PC-9 (cell line): Measurements from ENCODE around the gene RNF144A. TPM values are rescaled to one million over a fixed set of nuclear protein-coding genes. Genes with fewer than 3 reads are reported as not detected.

ENCODE experiments used
- BruUV-seq: library from RNA; stranded (reverse); fragments of 400-500 nt; replicated peaks from 2 replicates; lab custom pipeline; 2021; lab: Mats Ljungman, UMichigan
- CTCF ChIA-PET: fragments of 300-600 bp; sonication (Branson Sonifier 250); formaldehyde crosslinking; loops from one replicate; lab custom pipeline; 2022; ENCODE audit warnings: antibody characterized with exemption; lab: Charles Lee
- POLR2A ChIA-PET: fragments of 300-600 bp; sonication (Branson Sonifier 250); formaldehyde crosslinking; loops from one replicate; lab custom pipeline; 2022; ENCODE audit warnings: antibody characterized with exemption; ENCODE audit not compliant: unreplicated experiment; lab: Charles Lee
- DNase-seq, 2 experiments: peaks; one replicate each; pipeline versions ENCODE4 v3.0.0 to v3.0.0-alpha.2; 2015 to 2022; ENCODE audit warnings: mixed read lengths in 1 of 2
- H2AFZ ChIP-seq: fragments of 200-600 bp; sonication (generic); 2 replicates; pipeline ENCODE4 v1.8.1; 2017; ENCODE audit warnings: antibody characterized with exemption
- H3F3A ChIP-seq: fragments of 200-600 bp; sonication (generic); 2 replicates; pipeline ENCODE4 v1.8.1; 2017; ENCODE audit warnings: antibody characterized with exemption, mild to moderate bottlenecking, low read depth; ENCODE audit not compliant: insufficient read depth
- H3K27ac ChIP-seq: fragments of 200-600 bp; sonication (generic); 2 replicates; pipeline ENCODE4 v1.6.1; 2016; ENCODE audit warnings: mixed run types
- H3K27me3 ChIP-seq: fragments of 200-600 bp; sonication (generic); 2 replicates; pipeline ENCODE4 v1.6.1; 2016; ENCODE audit warnings: low read depth, mixed run types; ENCODE audit not compliant: insufficient read depth
- H3K36me3 ChIP-seq: fragments of 200-600 bp; sonication (generic); 2 replicates; pipeline ENCODE4 v1.6.1; 2016; ENCODE audit warnings: low read depth, mixed run types
- H3K4me1 ChIP-seq: fragments of 200-600 bp; sonication (generic); replicated peaks from 2 replicates; pipeline ENCODE4 v1.6.1; 2016; ENCODE audit warnings: mixed run types; ENCODE audit not compliant: insufficient read depth
- H3K4me2 ChIP-seq: fragments of 200-600 bp; sonication (generic); 2 replicates; pipeline ENCODE4 v1.6.1; 2017; ENCODE audit warnings: mixed run types
- H3K4me3 ChIP-seq: fragments of 200-600 bp; sonication (generic); 2 replicates; pipeline ENCODE4 v1.6.1; 2016; ENCODE audit warnings: mixed run types
- H3K79me2 ChIP-seq: fragments of 200-600 bp; sonication (generic); 2 replicates; pipeline ENCODE4 v1.6.1; 2017; ENCODE audit warnings: low read depth, mixed run types
- H3K9me2 ChIP-seq: fragments of 200-600 bp; sonication (generic); 2 replicates; pipeline ENCODE4 v1.8.1; 2017; ENCODE audit warnings: mild to moderate bottlenecking; ENCODE audit not compliant: insufficient read depth
- H3K9me3 ChIP-seq: fragments of 200-600 bp; sonication (generic); 2 replicates; pipeline ENCODE4 v1.8.1; 2016; ENCODE audit warnings: low read depth; ENCODE audit not compliant: insufficient read depth
- H4K20me1 ChIP-seq: fragments of 200-600 bp; sonication (generic); 2 replicates; pipeline ENCODE4 v1.8.1; 2017; ENCODE audit not compliant: insufficient read depth
- CTCF ChIP-seq: fragments of 200-600 bp; sonication (generic); conservative IDR thresholded peaks from 2 replicates; pipeline ENCODE4 v1.6.1; 2017; ENCODE audit warnings: mixed run types, antibody characterized with exemption, mild to moderate bottlenecking, moderate library complexity
- EZH2 ChIP-seq: fragments of 200-600 bp; sonication (generic); IDR thresholded peaks from 2 replicates; pipeline ENCODE4 v1.8.0; 2017; ENCODE audit warnings: antibody characterized with exemption, low read depth
- intact Hi-C: fragments of 100-400 bp; cut with micrococcal nuclease; formaldehyde crosslinking; loops from one replicate; pipeline ENCODE4 v1.10.0; 2022; ENCODE audit not compliant: unreplicated experiment
- total RNA-seq: library from RNA; stranded (reverse); gene quantifications from 2 replicates; pipeline ENCODE4 v1.2.3, GENCODE V29; 2021

RNF144A gene
- total RNA-seq, 1 experiment from 2014 or later: 0.94 TPM

DNA sequence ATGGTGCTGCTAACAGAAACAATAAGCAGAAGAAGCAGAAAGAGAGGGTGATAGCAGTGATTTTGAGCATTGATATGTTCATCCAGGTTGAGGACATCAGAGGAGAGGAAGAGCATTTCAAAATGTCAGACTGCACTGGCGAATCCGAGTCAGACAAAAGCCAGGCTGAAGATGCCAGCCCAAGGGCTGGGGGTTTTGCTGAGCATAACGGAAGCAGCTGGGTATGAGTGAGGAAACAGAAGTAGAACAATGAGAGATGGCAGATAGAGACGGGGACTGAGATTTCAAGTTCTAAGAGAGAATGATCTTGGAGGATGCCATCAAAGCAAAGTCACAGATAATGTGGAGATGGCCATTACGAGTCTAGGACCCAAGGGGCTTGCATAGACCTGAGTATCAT is 151.2 kb downstream of the RNF144A start:
- no TSS peak for BruUV-seq
- peaks cover 54% of the 10 kb centered on the region for H3K27me3 ChIP-seq
- POLR2A ChIA-PET: no interaction called here
- no peak overlapping the region for H3K4me2 ChIP-seq
- H3K36me3 ChIP-seq: no peaks in the 10 kb centered on the region
- H3K4me3 ChIP-seq: no peak overlapping the region
- H3K9me3 ChIP-seq: no peaks in the 10 kb centered on the region
- H3K79me2 ChIP-seq: no peaks in the 10 kb centered on the region
- CTCF ChIA-PET: no interaction called here
- no peaks in the 10 kb centered on the region for H3F3A ChIP-seq
- no peak for TF ChIP-seq CTCF
- no peak for TF ChIP-seq EZH2
- H3K9me2 ChIP-seq: no peaks in the 10 kb centered on the region
- H3K4me1 ChIP-seq: no peaks in the 10 kb centered on the region
- no peak overlapping the region for H3K27ac ChIP-seq
- intact Hi-C loops: no loop called here
- no peak for DNase-seq
- H4K20me1 ChIP-seq: no peaks in the 10 kb centered on the region
- H2AFZ ChIP-seq: no peak overlapping the region

DNA sequence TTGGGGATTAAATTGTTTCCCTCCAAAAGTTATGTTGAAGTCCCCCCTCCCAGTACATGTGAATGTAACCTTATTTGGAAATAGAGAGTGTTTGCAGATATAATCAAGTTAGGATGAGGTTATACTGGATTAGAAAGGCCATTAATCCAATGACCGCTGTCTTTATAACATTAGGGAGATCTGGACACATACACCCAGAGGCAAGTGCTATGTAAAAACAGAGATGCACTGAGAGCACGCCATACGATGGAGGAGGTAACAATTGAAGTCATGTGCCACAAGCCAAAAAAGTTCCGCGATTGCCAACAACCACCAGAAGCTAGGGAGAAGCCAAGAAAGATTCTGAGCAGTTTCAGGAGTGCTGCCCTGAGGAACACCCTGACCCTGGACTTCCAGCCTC is 153.3 kb downstream of the RNF144A start:
- no peak overlapping the region for H2AFZ ChIP-seq

GRCh38 chr2:7071154-7071553 is 153.9 kb downstream of the RNF144A start:
- intact Hi-C loops: no loop called here
- H3K27me3 ChIP-seq: peaks cover 37% of the 10 kb centered on the region
- H3F3A ChIP-seq: no peaks in the 10 kb centered on the region
- no peaks in the 10 kb centered on the region for H3K4me1 ChIP-seq
- H3K9me3 ChIP-seq: no peaks in the 10 kb centered on the region
- no peak overlapping the region for H2AFZ ChIP-seq
- CTCF ChIA-PET: interaction anchor here (0.7 kb wide), 1 partner anchor 264 kb away, joined by 5 read pairs; no protein-coding TSS in a partner anchor
- no peak overlapping the region for H3K4me2 ChIP-seq
- TF ChIP-seq EZH2 (no peak), CTCF (no peak)
- H3K36me3 ChIP-seq: no peaks in the 10 kb centered on the region
- H4K20me1 ChIP-seq: no peaks in the 10 kb centered on the region
- DNase-seq: no peak
- H3K4me3 ChIP-seq: no peak overlapping the region
- no TSS peak for BruUV-seq
- POLR2A ChIA-PET: no interaction called here
- no peak overlapping the region for H3K27ac ChIP-seq
- no peaks in the 10 kb centered on the region for H3K9me2 ChIP-seq
- no peaks in the 10 kb centered on the region for H3K79me2 ChIP-seq

More for the DNA sequence above, 153.3 kb downstream of the RNF144A start:
- no peak for TF ChIP-seq CTCF
- TF ChIP-seq EZH2: no peak
- CTCF ChIA-PET: interaction anchor here (0.7 kb wide), 1 partner anchor 264 kb away, joined by 5 read pairs; no protein-coding TSS in a partner anchor
- H3K27me3 ChIP-seq: peaks cover 44% of the 10 kb centered on the region
- no peak overlapping the region for H3K4me3 ChIP-seq
- POLR2A ChIA-PET: no interaction called here
- no peaks in the 10 kb centered on the region for H4K20me1 ChIP-seq
- BruUV-seq: no TSS peak
- H3K4me1 ChIP-seq: no peaks in the 10 kb centered on the region
- no peaks in the 10 kb centered on the region for H3K36me3 ChIP-seq
- no peak for DNase-seq
- intact Hi-C loops: no loop called here
- no peaks in the 10 kb centered on the region for H3F3A ChIP-seq
- no peaks in the 10 kb centered on the region for H3K79me2 ChIP-seq
- H3K9me2 ChIP-seq: no peaks in the 10 kb centered on the region
- no peak overlapping the region for H3K4me2 ChIP-seq
- H3K27ac ChIP-seq: no peak overlapping the region
- H3K9me3 ChIP-seq: no peaks in the 10 kb centered on the region
